Activated CD4-positive, alpha-beta T cell treated with anti-CD3 and anti-CD28 coated beads for 36 hours (primary cell): ENCODE data around the gene NAA15. TPM values are rescaled to one million over a fixed set of nuclear protein-coding genes. Genes with fewer than 3 reads are reported as not detected.

ENCODE experiments used
- ATAC-seq: fragments of 200-7000 bp; cut with Tn5 transposase; one replicate; pipeline ENCODE4 v1.10.0; 2021; ENCODE audit warnings: mild to moderate bottlenecking, moderate library complexity
- CTCF ChIA-PET: fragments of 350-600 bp; sonication (Branson Sonifier 250); formaldehyde crosslinking; loops from one replicate; lab custom pipeline; 2021; ENCODE audit warnings: antibody characterized with exemption; lab: Charles Lee
- POLR2A ChIA-PET: fragments of 350-600 bp; sonication (Branson Sonifier 250); formaldehyde crosslinking; loops from one replicate; lab custom pipeline; 2021; ENCODE audit warnings: antibody characterized with exemption, inconsistent platforms; lab: Charles Lee
- DNase-seq: peaks from one replicate; pipeline ENCODE4 v3.0.0-alpha.2; 2020
- H3K27ac Mint-ChIP-seq: one replicate; pipeline ENCODE4 v1.8.0; 2021; ENCODE audit warnings: mixed read lengths
- H3K27me3 Mint-ChIP-seq: one replicate; pipeline ENCODE4 v1.8.0; 2021; ENCODE audit warnings: mixed read lengths
- H3K36me3 Mint-ChIP-seq: one replicate; pipeline ENCODE4 v1.8.0; 2021; ENCODE audit warnings: low read depth, mixed read lengths
- H3K4me1 Mint-ChIP-seq: one replicate; pipeline ENCODE4 v1.8.0; 2021; ENCODE audit warnings: mixed read lengths
- H3K4me3 Mint-ChIP-seq: one replicate; pipeline ENCODE4 v1.8.0; 2021; ENCODE audit warnings: mild to moderate bottlenecking, moderate library complexity, mixed read lengths
- H3K9me3 Mint-ChIP-seq: one replicate; pipeline ENCODE4 v1.8.0; 2021; ENCODE audit warnings: low read depth, mixed read lengths
- intact Hi-C, 2 experiments: fragments of 100-400 bp; cut with DNase I in 1 of 2; cut with micrococcal nuclease in 1 of 2; formaldehyde crosslinking; loops; one replicate each; pipeline versions ENCODE4 v1.14.2 to v1.15.1; 2022 to 2024; cut with DNase I, micrococcal nuclease
- total RNA-seq, 2 experiments: library from RNA; stranded (reverse); gene quantifications; one replicate each; pipeline ENCODE4 v1.2.3, GENCODE V29; 2021

The NAA15 gene
- total RNA-seq, 2 experiments from 2014 or later = 64.3 to 113 TPM

DNA sequence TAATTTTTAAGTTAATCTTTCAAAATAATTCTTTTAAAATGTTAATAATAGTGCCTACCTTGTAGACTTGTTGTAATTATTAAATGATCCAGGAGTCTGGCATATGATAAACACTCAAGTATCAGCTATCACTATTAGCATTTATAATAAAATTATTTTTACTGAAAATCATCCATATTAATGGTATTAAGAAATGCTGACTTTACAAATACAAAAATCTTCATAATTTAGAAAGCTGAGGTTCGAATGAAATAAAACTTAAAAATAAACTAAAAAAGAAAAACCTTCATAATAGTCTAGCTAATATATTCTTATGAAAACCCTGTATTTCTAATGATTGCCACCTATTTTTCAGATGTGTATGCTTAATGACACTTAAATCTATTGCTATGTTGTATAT is 26.5 kb upstream of the NAA15 start:
- ATAC-seq = no peak
- Mint-ChIP-seq H3K9me3 (no peaks in the 10 kb centered on the region), H3K4me1 (peaks cover 9% of the 10 kb centered on the region), H3K27me3 (peaks cover 29% of the 10 kb centered on the region), H3K36me3 (no peaks in the 10 kb centered on the region), H3K4me3 (no peak overlapping the region), H3K27ac (no peak overlapping the region)
- DNase-seq = no peak
- ChIA-PET CTCF (interaction anchor here (1.0 to 1.6 kb wide), 3 partner anchors 19 to 31 kb away, joined by 3 to 10 read pairs (median 3); no protein-coding TSS in a partner anchor), POLR2A (interaction anchor here (0.6 kb wide), 1 partner anchor 27 kb away, joined by 6 read pairs; no protein-coding TSS in a partner anchor)
- intact Hi-C loops = no loop called here

DNA sequence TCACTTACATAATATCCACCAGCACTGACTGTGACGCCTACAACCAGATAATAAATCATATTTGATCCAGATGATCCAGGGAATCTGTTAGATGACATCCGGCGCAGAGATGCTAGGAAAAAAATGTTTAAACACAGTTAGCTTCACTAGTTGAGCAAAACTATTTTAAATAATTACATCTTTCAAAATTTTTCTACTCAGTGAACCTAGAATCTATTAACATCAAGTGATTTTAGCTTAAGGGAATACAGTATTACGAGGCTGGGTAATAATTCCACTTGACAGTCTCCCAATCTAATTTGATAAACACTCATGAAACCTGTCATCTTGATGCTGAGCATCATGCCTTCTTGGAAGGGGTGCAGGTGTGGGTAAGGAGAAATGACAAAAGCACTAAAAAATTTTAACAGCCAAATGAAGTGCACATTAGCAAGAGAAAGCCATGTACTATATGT is 26.0 kb upstream of the NAA15 start:
- no peaks in the 10 kb centered on the region for H3K36me3 Mint-ChIP-seq

DNA sequence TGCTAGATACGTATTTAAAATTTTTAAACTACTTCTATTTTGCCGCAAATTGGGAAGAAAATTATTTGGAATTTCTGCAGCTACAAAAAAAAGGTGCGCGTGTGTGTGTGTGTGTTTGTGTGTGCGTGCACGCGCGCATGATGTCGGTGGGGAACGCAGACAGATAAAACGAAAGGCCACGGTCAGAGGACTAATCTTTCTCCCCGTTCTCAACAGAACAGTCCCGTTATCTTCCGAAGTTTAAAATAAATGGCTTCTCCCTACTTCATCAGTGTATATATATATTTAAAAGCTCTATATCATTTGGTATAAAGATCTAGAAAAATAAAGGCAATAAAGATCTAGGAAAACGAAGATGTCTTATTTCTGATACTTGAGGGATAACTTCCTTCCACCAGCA is 22.8 kb upstream of the NAA15 start:
- Mint-ChIP-seq H3K27ac (no peak overlapping the region), H3K27me3 (peaks cover 39% of the 10 kb centered on the region), H3K9me3 (no peaks in the 10 kb centered on the region), H3K4me1 (peaks cover 13% of the 10 kb centered on the region), H3K4me3 (peak overlapping the region; percentile 69), H3K36me3 (no peaks in the 10 kb centered on the region)
- no peak for ATAC-seq
- CTCF ChIA-PET = interaction anchor here (0.8 kb wide), 1 partner anchor 1277 kb away, joined by 3 read pairs; no protein-coding TSS in a partner anchor
- no peak for DNase-seq
- POLR2A ChIA-PET = interaction anchor here (0.8 kb wide), 1 partner anchor 12 kb away, joined by 3 read pairs; no protein-coding TSS in a partner anchor
- intact Hi-C loops = no loop called here

More for the DNA sequence above, 26.0 kb upstream of the NAA15 start:
- Mint-ChIP-seq H3K27me3 (peaks cover 33% of the 10 kb centered on the region), H3K27ac (no peak overlapping the region), H3K4me1 (peaks cover 11% of the 10 kb centered on the region), H3K9me3 (no peaks in the 10 kb centered on the region), H3K4me3 (no peak overlapping the region)
- intact Hi-C loops = no loop called here
- CTCF ChIA-PET = interaction anchor here (0.6 to 1.6 kb wide), 4 partner anchors 19 to 65 kb away, joined by 3 to 10 read pairs (median 3); no protein-coding TSS in a partner anchor
- POLR2A ChIA-PET = no interaction called here
- DNase-seq = no peak
- ATAC-seq = no peak

DNA sequence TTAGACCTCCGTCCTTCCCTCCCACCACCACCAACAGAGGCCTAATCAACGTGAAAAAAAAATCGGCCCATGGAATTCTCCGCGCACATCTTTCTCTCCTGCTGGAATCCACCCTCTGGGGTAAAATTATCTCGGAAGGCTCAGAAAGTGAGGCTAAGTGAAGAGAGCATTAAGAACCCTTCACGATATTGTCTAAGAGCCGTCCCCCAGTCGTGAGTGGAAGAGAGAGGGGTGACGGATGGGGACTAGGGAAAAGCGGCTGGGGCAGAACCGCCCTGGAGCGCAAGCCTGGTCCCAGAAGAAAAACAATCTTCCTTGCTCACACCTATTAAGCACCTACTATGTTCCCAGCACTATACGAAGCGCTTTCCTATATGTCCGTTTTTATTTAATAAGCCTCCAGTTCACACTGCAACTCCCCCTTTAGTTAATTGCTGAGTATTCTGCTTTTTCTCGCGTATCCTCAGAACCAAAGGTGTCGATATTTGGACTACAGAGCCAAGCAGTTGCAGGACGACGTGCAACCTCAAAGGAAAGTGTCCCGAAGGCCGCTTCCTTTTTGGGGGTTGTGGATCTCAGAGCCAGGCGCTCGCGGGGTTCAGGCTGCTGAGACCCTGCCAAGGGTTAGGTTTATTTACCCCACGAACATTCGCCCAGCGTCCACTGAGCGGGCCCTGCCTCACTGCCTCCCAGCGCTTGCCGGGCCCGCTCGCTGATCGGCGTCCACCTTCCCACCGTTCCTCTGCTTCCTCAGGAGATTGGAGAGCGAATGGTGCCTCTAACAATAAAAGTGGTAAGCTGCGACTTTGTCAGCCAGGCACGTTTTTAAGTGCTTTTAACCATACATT is 22.2 kb upstream of the NAA15 start:
- ChIA-PET POLR2A (interaction anchor here (0.8 kb wide), 1 partner anchor 13 kb away, joined by 3 read pairs; no protein-coding TSS in a partner anchor), CTCF (no interaction called here)
- DNase-seq (peak; percentile 19), ATAC-seq (peak; percentile 42)
- Mint-ChIP-seq H3K27ac (no peak overlapping the region), H3K9me3 (no peaks in the 10 kb centered on the region), H3K4me1 (peaks cover 13% of the 10 kb centered on the region), H3K27me3 (peaks cover 39% of the 10 kb centered on the region), H3K36me3 (peaks cover 3% of the 10 kb centered on the region), H3K4me3 (peak overlapping the region; percentile 69)
- intact Hi-C loops = no loop called here

DNA sequence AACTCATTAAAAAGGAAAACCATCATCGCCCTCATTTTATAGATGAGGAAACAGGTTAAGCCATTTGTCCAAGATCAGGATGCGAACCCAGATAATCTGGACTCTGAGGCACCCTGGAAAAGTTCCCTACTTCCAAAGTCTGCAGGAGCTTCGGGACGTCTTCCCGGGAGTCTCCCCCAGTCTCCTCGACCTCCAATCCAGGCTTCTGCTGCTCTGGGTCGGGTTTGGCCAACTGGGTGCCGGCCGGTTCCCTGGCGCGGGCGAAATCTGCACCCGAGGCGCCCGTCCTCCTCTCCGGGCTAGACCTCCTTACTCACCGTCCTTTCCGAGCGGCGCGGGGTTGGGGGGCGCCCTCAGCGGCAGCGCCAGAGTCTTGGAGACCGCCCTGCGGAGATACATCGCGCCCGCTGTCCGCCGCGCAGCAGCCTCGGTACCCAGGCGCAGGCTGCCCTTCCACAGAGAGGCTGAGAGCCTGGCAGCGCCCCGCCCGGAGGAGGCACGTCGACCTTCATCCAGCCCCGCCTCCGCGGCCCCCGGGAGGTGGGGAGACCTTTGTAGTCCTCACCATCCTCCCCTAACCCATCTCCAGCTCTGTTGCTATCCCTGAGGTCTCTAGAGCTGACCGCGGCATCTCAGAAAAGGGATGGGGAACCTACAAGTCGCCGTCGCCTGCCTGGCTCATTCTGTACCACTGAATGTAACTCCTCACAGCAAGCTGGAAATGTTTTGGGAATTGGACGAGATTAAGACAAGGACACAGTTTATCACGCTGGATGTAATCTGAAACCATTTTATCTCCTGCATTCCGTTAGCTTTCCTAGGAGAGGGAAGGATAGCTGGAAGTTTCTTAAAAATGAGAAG is 21.3 kb upstream of the NAA15 start, which contains the start of gene MGARP:
Gene MGARP, minus strand, starts transcription at position 466 of the 861 bp plus-strand sequence. Its CDS starts 67 bp downstream, at position 399.
- no peak within 1 kb of the TSS for H3K27ac Mint-ChIP-seq
- H3K36me3 Mint-ChIP-seq = peaks cover 8% of the 10 kb centered on the region
- peaks cover 13% of the 10 kb centered on the region for H3K4me1 Mint-ChIP-seq
- ChIA-PET POLR2A (interaction anchor here (0.6 kb wide), 1 partner anchor 32 kb away, joined by 3 read pairs; no protein-coding TSS in a partner anchor), CTCF (interaction anchor here (0.8 to 1.6 kb wide), 4 partner anchors 14 to 193 kb away, joined by 3 read pairs; no protein-coding TSS in a partner anchor)
- DNase-seq (peak; percentile 49), ATAC-seq (peak; percentile 82)
- intact Hi-C loops = no loop called here
- H3K9me3 Mint-ChIP-seq = peaks cover 4% of the 10 kb centered on the region
- H3K27me3 Mint-ChIP-seq = peaks cover 39% of the 10 kb centered on the region
- H3K4me3 Mint-ChIP-seq = peak within 1 kb of the TSS; percentile 69

DNA sequence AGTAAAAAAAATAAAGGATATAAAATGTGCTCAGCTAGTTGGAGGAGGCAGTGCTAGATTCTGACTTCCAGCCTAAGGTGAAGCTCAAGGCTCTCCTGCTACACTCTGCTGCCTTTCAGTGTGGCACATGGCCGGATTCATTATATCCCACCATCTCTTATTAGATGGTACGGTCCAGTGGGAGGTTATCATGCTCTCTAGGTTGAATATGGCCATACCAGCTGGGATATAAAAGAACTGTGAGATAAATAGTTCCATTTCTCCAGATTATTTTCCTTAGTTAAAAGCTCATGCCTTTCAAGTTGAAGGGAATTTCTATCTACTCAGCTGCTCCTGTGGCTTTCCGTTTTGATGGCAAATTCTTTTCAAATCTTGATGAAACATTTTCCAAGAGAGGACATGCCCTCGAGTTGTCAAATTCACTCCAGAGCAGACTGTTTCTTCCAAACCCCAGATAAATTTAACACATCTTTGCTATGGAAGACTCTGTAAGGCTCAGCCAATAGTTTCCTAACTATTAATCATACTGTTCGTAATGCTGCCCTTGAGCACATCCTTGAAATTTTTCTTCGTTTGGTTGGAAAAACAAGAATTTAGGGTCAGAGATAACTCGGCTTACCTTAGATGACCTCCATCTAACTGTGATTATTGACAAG is 19.1 kb upstream of the NAA15 start:
- ChIA-PET CTCF (interaction anchor here (0.6 to 1.9 kb wide), 9 partner anchors 15 to 254 kb away, joined by 3 to 6 read pairs (median 3); partner anchors contain the start of gene NAA15), POLR2A (interaction anchor here (0.7 kb wide), 1 partner anchor 252 kb away, joined by 8 read pairs; no protein-coding TSS in a partner anchor)
- H3K27me3 Mint-ChIP-seq = peaks cover 27% of the 10 kb centered on the region
- DNase-seq (no peak), ATAC-seq (no peak)
- peaks cover 13% of the 10 kb centered on the region for H3K4me1 Mint-ChIP-seq
- H3K36me3 Mint-ChIP-seq = peaks cover 10% of the 10 kb centered on the region
- intact Hi-C loops = no loop called here
- H3K4me3 Mint-ChIP-seq = no peak overlapping the region
- H3K27ac Mint-ChIP-seq = no peak overlapping the region
- H3K9me3 Mint-ChIP-seq = peaks cover 7% of the 10 kb centered on the region

DNA sequence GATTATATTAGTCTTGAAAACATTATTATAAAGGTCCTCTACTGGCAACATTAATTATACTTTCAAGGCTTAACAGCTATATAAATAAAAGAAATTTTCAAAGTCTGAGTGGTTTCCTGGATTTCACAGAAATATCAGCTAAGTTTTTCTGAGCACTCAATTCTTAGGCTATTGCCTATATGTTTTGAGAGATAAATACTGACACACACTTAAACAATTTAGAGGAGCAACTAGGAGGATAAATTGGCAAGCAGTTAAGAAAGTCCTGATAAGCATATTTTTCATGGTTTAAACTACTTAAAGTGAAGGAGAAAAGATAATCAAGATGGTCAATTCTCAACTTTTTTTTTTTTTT is 18.6 kb upstream of the NAA15 start:
- H3K4me1 Mint-ChIP-seq = peaks cover 13% of the 10 kb centered on the region
- H3K36me3 Mint-ChIP-seq = peaks cover 10% of the 10 kb centered on the region
- H3K27ac Mint-ChIP-seq = no peak overlapping the region
- CTCF ChIA-PET = interaction anchor here (0.6 to 1.9 kb wide), 7 partner anchors 10 to 255 kb away, joined by 3 to 6 read pairs (median 4); partner anchors contain the start of gene NAA15
- POLR2A ChIA-PET = no interaction called here
- DNase-seq (no peak), ATAC-seq (no peak)
- H3K4me3 Mint-ChIP-seq = no peak overlapping the region
- peaks cover 7% of the 10 kb centered on the region for H3K9me3 Mint-ChIP-seq
- intact Hi-C loops = no loop called here
- H3K27me3 Mint-ChIP-seq = peaks cover 25% of the 10 kb centered on the region

DNA sequence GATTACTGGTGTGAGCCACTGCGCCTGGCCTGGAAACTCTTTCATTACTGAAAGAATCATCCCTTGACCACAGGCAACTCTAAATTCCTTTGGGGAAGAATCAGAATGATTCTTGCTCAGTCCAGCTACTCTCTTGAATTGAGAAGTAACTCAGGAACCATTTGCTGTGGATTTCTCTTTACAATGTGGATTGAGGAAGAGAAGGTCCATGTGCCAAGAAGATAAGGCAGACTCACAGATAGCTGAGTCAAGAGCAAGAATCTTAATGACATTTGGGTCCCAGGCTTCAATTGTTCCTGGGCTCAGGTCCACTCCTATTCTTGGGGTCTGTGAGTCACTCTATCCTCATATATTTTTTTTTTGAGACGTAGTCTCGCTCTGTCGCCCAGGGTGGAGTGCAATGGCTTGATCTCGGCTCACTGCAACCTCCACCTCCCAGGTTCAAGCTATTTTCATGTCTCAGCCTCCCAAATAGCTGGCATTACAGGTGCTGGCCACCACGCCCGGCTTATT is 15.1 kb upstream of the NAA15 start:
- CTCF ChIA-PET = interaction anchor here (1.5 kb wide), 1 partner anchor 9 kb away, joined by 4 read pairs; no protein-coding TSS in a partner anchor
- Mint-ChIP-seq H3K9me3 (peaks cover 7% of the 10 kb centered on the region), H3K36me3 (peaks cover 26% of the 10 kb centered on the region), H3K4me3 (no peak overlapping the region), H3K27ac (no peak overlapping the region), H3K4me1 (no peaks in the 10 kb centered on the region), H3K27me3 (no peaks in the 10 kb centered on the region)
- ATAC-seq (no peak), DNase-seq (no peak)
- intact Hi-C loops = no loop called here
- POLR2A ChIA-PET = interaction anchor here (0.6 to 0.7 kb wide), 2 partner anchors 26 to 279 kb away, joined by 3 to 5 read pairs; no protein-coding TSS in a partner anchor

DNA sequence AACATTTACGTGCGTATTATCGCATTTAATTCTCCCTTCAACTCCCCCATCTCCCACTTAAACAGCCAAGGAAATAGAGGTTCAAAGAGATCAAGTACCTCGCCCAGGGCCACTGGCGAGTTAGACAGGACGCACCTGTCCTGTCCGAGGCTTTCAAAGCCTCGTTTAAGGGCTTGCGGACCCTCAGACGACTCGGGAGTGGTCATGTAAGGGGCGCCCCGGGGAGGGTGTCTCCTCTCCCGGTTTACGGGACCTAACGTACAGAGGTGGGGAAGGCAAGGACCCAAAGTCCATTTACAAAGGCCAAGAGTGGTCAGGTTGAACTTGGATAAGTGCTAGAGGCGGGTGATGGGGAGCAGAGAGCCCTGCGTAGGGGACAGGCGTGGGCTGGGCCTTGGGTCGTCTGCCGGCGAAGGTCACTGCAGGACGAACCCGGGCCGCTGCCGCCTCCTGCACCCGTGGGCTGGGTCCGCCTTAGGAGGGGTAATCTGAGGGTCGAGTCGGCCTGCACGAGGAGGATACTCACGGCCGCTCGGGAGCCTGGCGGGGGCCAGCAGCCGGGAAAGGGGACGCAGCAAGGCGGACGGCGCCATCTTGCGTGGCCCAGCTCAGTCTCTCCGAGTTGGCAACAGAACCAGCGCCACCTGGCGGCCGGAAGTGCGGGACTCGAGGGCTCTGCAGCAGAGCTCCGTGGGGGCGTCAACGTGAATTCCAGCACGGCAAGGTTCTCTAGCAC is 5.9 kb upstream of the NAA15 start:
- CTCF ChIA-PET = interaction anchor here (0.6 to 3.6 kb wide), 38 partner anchors 9 to 291 kb away, joined by 3 to 28 read pairs (median 4); no protein-coding TSS in a partner anchor
- Mint-ChIP-seq H3K27me3 (no peaks in the 10 kb centered on the region), H3K4me3 (peak overlapping the region; percentile 95), H3K9me3 (no peaks in the 10 kb centered on the region), H3K27ac (peak overlapping the region; percentile 96), H3K4me1 (peaks cover 38% of the 10 kb centered on the region), H3K36me3 (peaks cover 28% of the 10 kb centered on the region)
- intact Hi-C loops = loop anchor here (1.0 to 2.0 kb wide), 7 partner anchors 29 to 265 kb away; no protein-coding TSS in a partner anchor
- DNase-seq = peak; percentile 99
- POLR2A ChIA-PET = interaction anchor here (0.6 to 2.3 kb wide), 5 partner anchors 10 to 265 kb away, joined by 3 to 12 read pairs (median 3); partner anchors contain the start of gene ELF2
- peak; percentile 89 for ATAC-seq
